ENCODE results near the gene DEPDC1.

GRCh38 chr1:68464891-68465290 is 32.0 kb downstream of the DEPDC1 start:
- TF ChIP-seq CTCF (IDR thresholded peaks at IDR 0.05) (no peak), STAT6 (CRISPR knock-in tag; conservative IDR thresholded peaks at IDR 0.05; ENCODE audit: low read depth) (no peak), PRDM15 (CRISPR knock-in tag; IDR thresholded peaks at IDR 0.05) (no peak), RELA (CRISPR knock-in tag; IDR thresholded peaks at IDR 0.05; ENCODE audit: borderline replicate concordance) (no peak), USF2 (CRISPR knock-in tag; IDR thresholded peaks at IDR 0.05) (no peak), CREB1 (CRISPR knock-in tag; IDR thresholded peaks at IDR 0.05) (no peak), IRF2 (CRISPR knock-in tag; IDR thresholded peaks at IDR 0.05; ENCODE audit: borderline replicate concordance, low read depth) (no peak), ATF3 (CRISPR knock-in tag; conservative IDR thresholded peaks at IDR 0.05) (no peak), E2F4 (CRISPR knock-in tag; IDR thresholded peaks at IDR 0.05; ENCODE audit: borderline replicate concordance, low read depth) (no peak), E2F1 (CRISPR knock-in tag; IDR thresholded peaks at IDR 0.05) (no peak)
